Erythroblast (primary cell): Measurements from ENCODE around the gene ASB1.

ENCODE experiments used
- GATA1 ChIP-seq: IDR thresholded peaks from 2 replicates; pipeline ENCODE4 v1.6.1; 2011; ENCODE audit warnings: low read depth, mild to moderate bottlenecking, control low read depth, low read length, moderate library complexity
- POLR2A ChIP-seq: IDR thresholded peaks from 2 replicates; pipeline ENCODE4 v1.6.1; 2011; ENCODE audit warnings: mild to moderate bottlenecking, low read length

DNA sequence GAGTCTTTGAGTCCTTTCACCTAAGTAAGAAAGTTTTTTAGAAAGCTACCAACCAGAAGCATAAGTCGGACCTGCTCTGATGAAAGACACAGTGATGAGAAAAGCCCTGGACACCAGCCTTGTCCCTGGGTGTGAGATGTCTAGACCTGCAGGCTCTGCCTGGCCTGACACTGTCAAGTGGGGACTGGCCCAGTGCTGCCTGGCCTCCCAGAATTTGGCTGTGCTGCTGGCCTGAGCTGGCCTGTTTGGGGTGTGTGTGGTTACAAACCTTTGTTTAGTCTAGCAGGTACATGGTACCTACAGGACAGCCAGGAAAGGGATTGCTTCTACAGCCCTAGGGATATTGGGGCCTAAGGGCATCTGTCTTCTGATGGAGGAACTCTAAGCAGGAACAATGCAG lies 48.3 kb downstream of the ASB1 start:
- TF ChIP-seq POLR2A (no peak), GATA1 (no peak)
